H9 (cell line): ENCODE measurements around the gene PDZD2. TPM values are rescaled to one million over a fixed set of nuclear protein-coding genes. Genes with fewer than 3 reads are reported as not detected.

ENCODE experiments used
- DNase-seq: peaks from one replicate; pipeline ENCODE4 v3.0.0-alpha.2; 2017
- H2AFZ ChIP-seq: one replicate; pipeline ENCODE4 v1.6.1; 2013; ENCODE audit warnings: mild to moderate bottlenecking, low read length, control low read depth, moderate library complexity
- H2AK5ac ChIP-seq: 2 replicates; pipeline ENCODE4 v1.6.1; 2013; ENCODE audit warnings: low read length, control low read depth, mixed read lengths; ENCODE audit not compliant: insufficient read length
- H2BK120ac ChIP-seq: one replicate; pipeline ENCODE4 v1.6.1; 2013; ENCODE audit warnings: low read depth, mild to moderate bottlenecking, low read length, control low read depth, inconsistent platforms; ENCODE audit not compliant: poor library complexity, severe bottlenecking
- H2BK12ac ChIP-seq: 2 replicates; pipeline ENCODE4 v1.6.1; 2013; ENCODE audit warnings: low read length, control low read depth, mixed read lengths, low read depth; ENCODE audit not compliant: insufficient read length
- H2BK15ac ChIP-seq: 2 replicates; pipeline ENCODE4 v1.6.1; 2013; ENCODE audit warnings: low read depth, low read length, control low read depth
- H2BK20ac ChIP-seq: one replicate; pipeline ENCODE4 v1.6.1; 2013; ENCODE audit warnings: low read depth, mild to moderate bottlenecking, low read length, control low read depth, inconsistent platforms; ENCODE audit not compliant: poor library complexity, severe bottlenecking
- H2BK5ac ChIP-seq: 2 replicates; pipeline ENCODE4 v1.6.1; 2013; ENCODE audit warnings: low read length, control low read depth, mixed read lengths; ENCODE audit not compliant: insufficient read length
- H3K14ac ChIP-seq: 2 replicates; pipeline ENCODE4 v1.6.1; 2013; ENCODE audit warnings: low read length, control low read depth; ENCODE audit not compliant: insufficient read depth
- H3K18ac ChIP-seq: 2 replicates; pipeline ENCODE4 v1.6.1; 2013; ENCODE audit warnings: low read depth, mild to moderate bottlenecking, mixed read lengths, low read length, control low read depth; ENCODE audit not compliant: insufficient read length
- H3K23ac ChIP-seq: 2 replicates; pipeline ENCODE4 v1.6.1; 2013; ENCODE audit warnings: low read length, control low read depth, mixed read lengths, low read depth; ENCODE audit not compliant: insufficient read length
- H3K23me2 ChIP-seq: 2 replicates; pipeline ENCODE4 v1.6.1; 2013; ENCODE audit warnings: low read depth, mild to moderate bottlenecking, mixed read lengths, low read length, control low read depth; ENCODE audit not compliant: insufficient read length, poor library complexity, severe bottlenecking
- H3K27ac ChIP-seq: 2 replicates; pipeline ENCODE4 v1.5.1; 2013; ENCODE audit warnings: low read length, control low read depth, mixed read lengths, low read depth; ENCODE audit not compliant: insufficient read length
- H3K27me3 ChIP-seq: 2 replicates; pipeline ENCODE4 v1.6.1; 2013; ENCODE audit warnings: low read length, control low read depth, inconsistent platforms; ENCODE audit not compliant: insufficient read depth
- H3K4ac ChIP-seq: 2 replicates; pipeline ENCODE4 v1.6.1; 2013; ENCODE audit warnings: low read depth, mild to moderate bottlenecking, control low read depth, inconsistent platforms, low read length, moderate library complexity
- H3K4me1 ChIP-seq: 2 replicates; pipeline ENCODE4 v1.6.1; 2013; ENCODE audit warnings: low read length, control low read depth, inconsistent platforms; ENCODE audit not compliant: insufficient read depth
- H3K4me2 ChIP-seq: 2 replicates; pipeline ENCODE4 v1.6.1; 2013; ENCODE audit warnings: low read length, control low read depth, mixed read lengths; ENCODE audit not compliant: insufficient read length, insufficient read depth
- H3K56ac ChIP-seq: 2 replicates; pipeline ENCODE4 v1.6.1; 2013; ENCODE audit warnings: low read depth, mild to moderate bottlenecking, mixed read lengths, low read length, control low read depth; ENCODE audit not compliant: insufficient read length
- H3K79me1 ChIP-seq: 2 replicates; pipeline ENCODE4 v1.6.1; 2013; ENCODE audit warnings: low read depth, mild to moderate bottlenecking, moderate library complexity, low read length, control low read depth, inconsistent platforms; ENCODE audit not compliant: insufficient read depth, poor library complexity, severe bottlenecking
- H3K79me2 ChIP-seq: 2 replicates; pipeline ENCODE4 v1.6.1; 2013; ENCODE audit warnings: low read length, control low read depth, inconsistent platforms; ENCODE audit not compliant: insufficient read depth
- H3K9ac ChIP-seq: 2 replicates; pipeline ENCODE4 v1.6.1; 2013; ENCODE audit warnings: low read length, control low read depth, mixed read lengths; ENCODE audit not compliant: insufficient read length; ENCODE audit errors: extremely low read depth
- H3K9me3 ChIP-seq: one replicate; pipeline ENCODE4 v1.6.1; 2013; ENCODE audit warnings: low read depth, low read length, inconsistent platforms; ENCODE audit not compliant: control insufficient read depth
- H3T11ph ChIP-seq: one replicate; pipeline ENCODE4 v1.6.1; 2013; ENCODE audit warnings: mild to moderate bottlenecking, low read length, control low read depth, inconsistent platforms
- H4K20me1 ChIP-seq: one replicate; pipeline ENCODE4 v1.6.1; 2013; ENCODE audit not compliant: control insufficient read depth, insufficient read length, insufficient read depth
- H4K5ac ChIP-seq: 2 replicates; pipeline ENCODE4 v1.6.1; 2013; ENCODE audit warnings: low read depth, mild to moderate bottlenecking, mixed read lengths, low read length, control low read depth; ENCODE audit not compliant: insufficient read length
- H4K8ac ChIP-seq: replicated peaks from 2 replicates; pipeline ENCODE4 v1.6.1; 2013; ENCODE audit warnings: low read length, control low read depth, mixed read lengths, low read depth; ENCODE audit not compliant: insufficient read length
- H4K91ac ChIP-seq: 2 replicates; pipeline ENCODE4 v1.6.1; 2013; ENCODE audit warnings: low read depth, mild to moderate bottlenecking, moderate library complexity, mixed read lengths, low read length, control low read depth; ENCODE audit not compliant: insufficient read length
- H3K27ac Mint-ChIP-seq, 3 experiments: 2 replicates in 2 of 3; 3 replicates in 1 of 3; pipeline ENCODE4 v1.8.0; 2020 to 2021; ENCODE audit warnings: mixed read lengths in 3 of 3, mild to moderate bottlenecking in 1 of 3, moderate library complexity in 1 of 3
- H3K27me3 Mint-ChIP-seq: 2 replicates; pipeline ENCODE4 v1.8.0; 2021; ENCODE audit warnings: low read depth, mild to moderate bottlenecking, moderate library complexity, mixed read lengths
- H3K36me3 Mint-ChIP-seq, 3 experiments: 2 replicates in 2 of 3; 3 replicates in 1 of 3; pipeline ENCODE4 v1.8.0; 2020 to 2021; ENCODE audit warnings: low read depth in 3 of 3, mixed read lengths in 3 of 3; ENCODE audit not compliant: insufficient read depth in 1 of 3
- H3K4me1 Mint-ChIP-seq, 2 experiments: 2 replicates each; pipeline ENCODE4 v1.8.0; 2020; ENCODE audit warnings: mixed read lengths in 2 of 2
- H3K4me3 Mint-ChIP-seq, 2 experiments: 2 replicates in 1 of 2; 3 replicates in 1 of 2; pipeline ENCODE4 v1.8.0; 2020 to 2021; ENCODE audit warnings: mild to moderate bottlenecking in 2 of 2, mixed read lengths in 2 of 2, moderate library complexity in 1 of 2
- H3K9me3 Mint-ChIP-seq, 2 experiments: 2 replicates in 1 of 2; 3 replicates in 1 of 2; pipeline ENCODE4 v1.8.0; 2020; ENCODE audit warnings: mild to moderate bottlenecking in 2 of 2, mixed read lengths in 2 of 2, moderate library complexity in 1 of 2
- WGBS: extraction: QIAGEN DNeasy Blood & Tissue Kit; methylation state at CpG from one replicate; pipeline ENCODE4 v1.1.7; 2013; ENCODE audit warnings: missing lambda C conversion rate, low lambda C conversion rate, mixed read lengths; ENCODE audit not compliant: insufficient read length; ENCODE audit errors: extremely low coverage; 5-methylcytosine and 5-hydroxymethylcytosine counted together
- total RNA-seq: library from RNA; stranded (reverse); gene quantifications from 2 replicates; pipeline ENCODE4 v1.2.1, GENCODE V29; 2021
- TF ChIP-seq, protein P1 (sequence below): fragments of 200-600 bp; sonication (generic); conservative IDR thresholded peaks from 3 replicates; pipeline ENCODE4 v1.8.0; 2021; ENCODE audit warnings: antibody characterized with exemption, mild to moderate bottlenecking

The PDZD2 gene
- total RNA-seq, 1 experiment from 2014 or later = 9.9 TPM

GRCh38 chr5:31819926-31820516, 181.1 kb downstream of the PDZD2 start:
- Histone ChIP-seq H2BK12ac (no peak overlapping the region), H4K8ac (no peak overlapping the region), H4K5ac (no peak overlapping the region), H4K20me1 (no peaks in the 10 kb centered on the region), H3K27ac (no peak overlapping the region), H3K4me1 (no peaks in the 10 kb centered on the region; the same call in 1 of the 2 replicates), H2BK5ac (no peak overlapping the region), H3K9me3 (no peaks in the 10 kb centered on the region), H3K27me3 (no peaks in the 10 kb centered on the region), H2BK20ac (no peak overlapping the region), H3K56ac (no peak overlapping the region), H2BK15ac (no peak overlapping the region), H2AFZ (no peak overlapping the region), H3K4ac (no peak overlapping the region), H3K23me2 (no peaks in the 10 kb centered on the region), H3K79me1 (no peaks in the 10 kb centered on the region), H2AK5ac (no peak overlapping the region), H3K14ac (no peak overlapping the region), H2BK120ac (no peak overlapping the region), H3K18ac (no peak overlapping the region), H3K9ac (no peak overlapping the region), H3K79me2 (no peaks in the 10 kb centered on the region), H3K4me2 (no peak overlapping the region), H3T11ph (no peak overlapping the region), H3K23ac (no peak overlapping the region), H4K91ac (no peak overlapping the region)
- peak; percentile 46 for DNase-seq
- Mint-ChIP-seq H3K4me3 (no peak overlapping the region), H3K36me3 (peaks cover 0 to 3% (median 0%) of the 10 kb centered on the region in 3 experiments; a peak in 1 of 7 replicates), H3K27ac (no peak overlapping the region), H3K4me1 (peaks cover 7% of the 10 kb centered on the region in 2 experiments), H3K27me3 (no peaks in the 10 kb centered on the region), H3K9me3 (peaks cover 0 to 2% of the 10 kb centered on the region in 2 experiments; a peak in 2 of 5 replicates)
- TF ChIP-seq, protein P1, sequence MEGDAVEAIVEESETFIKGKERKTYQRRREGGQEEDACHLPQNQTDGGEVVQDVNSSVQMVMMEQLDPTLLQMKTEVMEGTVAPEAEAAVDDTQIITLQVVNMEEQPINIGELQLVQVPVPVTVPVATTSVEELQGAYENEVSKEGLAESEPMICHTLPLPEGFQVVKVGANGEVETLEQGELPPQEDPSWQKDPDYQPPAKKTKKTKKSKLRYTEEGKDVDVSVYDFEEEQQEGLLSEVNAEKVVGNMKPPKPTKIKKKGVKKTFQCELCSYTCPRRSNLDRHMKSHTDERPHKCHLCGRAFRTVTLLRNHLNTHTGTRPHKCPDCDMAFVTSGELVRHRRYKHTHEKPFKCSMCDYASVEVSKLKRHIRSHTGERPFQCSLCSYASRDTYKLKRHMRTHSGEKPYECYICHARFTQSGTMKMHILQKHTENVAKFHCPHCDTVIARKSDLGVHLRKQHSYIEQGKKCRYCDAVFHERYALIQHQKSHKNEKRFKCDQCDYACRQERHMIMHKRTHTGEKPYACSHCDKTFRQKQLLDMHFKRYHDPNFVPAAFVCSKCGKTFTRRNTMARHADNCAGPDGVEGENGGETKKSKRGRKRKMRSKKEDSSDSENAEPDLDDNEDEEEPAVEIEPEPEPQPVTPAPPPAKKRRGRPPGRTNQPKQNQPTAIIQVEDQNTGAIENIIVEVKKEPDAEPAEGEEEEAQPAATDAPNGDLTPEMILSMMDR = no peak
- WGBS = no CpG with 5 or more reads among the region's 4 CpGs
